Measurements from ENCODE around the gene MYBPC1.

- TF ChIP-seq CTCF (conservative IDR thresholded peaks at IDR 0.05; ENCODE audit: low read depth in 2 of 2) (no peak), POLR2AphosphoS5 (IDR thresholded peaks at IDR 0.05; ENCODE audit: low read depth) (no peak), EZH2 (IDR thresholded peaks at IDR 0.05; ENCODE audit: low read depth, unreplicated experiment) (no peak), CREB1 (CRISPR knock-in tag; IDR thresholded peaks at IDR 0.05; ENCODE audit: low read depth) (no peak), ZNF331 (CRISPR knock-in tag; IDR thresholded peaks at IDR 0.05; ENCODE audit: low read depth) (no peak), EZH2phosphoT487 (IDR thresholded peaks at IDR 0.05; ENCODE audit: unreplicated experiment) (no peak), ZNF114 (CRISPR knock-in tag; IDR thresholded peaks at IDR 0.05) (no peak), REST (IDR thresholded peaks at IDR 0.05; ENCODE audit: unreplicated experiment) (no peak)
Measured at GRCh38 chr12:101607894-101608293, 13.1 kb downstream of the MYBPC1 start.

Measured in GM23338 (cell line).